ENCODE results near the gene ZNF451.

The ZNF451 gene

GRCh38 chr6:57147955-57148858, 58.2 kb downstream of the ZNF451 start:
- DNase-seq (ENCODE audit: low read depth in 2 of 2) = no peak

GRCh38 chr6:57158658-57159057, 68.7 kb downstream of the ZNF451 start:
- no peak for DNase-seq (ENCODE audit: low read depth in 2 of 2)

- no peak for DNase-seq (ENCODE audit: low read depth in 2 of 2)
These were observed 69.1 kb downstream of the ZNF451 start for GRCh38 chr6:57159127-57159526.

- no peak for DNase-seq (ENCODE audit: low read depth in 2 of 2)
These were observed 72.0 kb downstream of the ZNF451 start for GRCh38 chr6:57162028-57162427.

- DNase-seq (ENCODE audit: low read depth in 2 of 2) = no peak
These were observed 72.5 kb downstream of the ZNF451 start for GRCh38 chr6:57162516-57162915.

- no peak for DNase-seq (ENCODE audit: low read depth in 2 of 2)
These were observed 74.0 kb downstream of the ZNF451 start for GRCh38 chr6:57163956-57164355.

GRCh38 chr6:57165080-57165479, 75.1 kb downstream of the ZNF451 start:
- no peak for DNase-seq (ENCODE audit: low read depth in 2 of 2)

GRCh38 chr6:57172136-57173055, 82.4 kb downstream of the ZNF451 start, which contains the start of gene BAG2:
Gene BAG2 (plus strand): TSS chr6:57172326. CDS start chr6:57172698, 372 bp downstream.
- DNase-seq (ENCODE audit: low read depth in 2 of 2) = peak; percentile 87

- DNase-seq (ENCODE audit: low read depth in 2 of 2) = no peak
These were observed 83.3 kb downstream of the ZNF451 start for GRCh38 chr6:57173056-57173885.

GRCh38 chr6:57173886-57174510, 84.0 kb downstream of the ZNF451 start:
- no peak for DNase-seq (ENCODE audit: low read depth in 2 of 2)

GRCh38 chr6:57174511-57174907, 84.5 kb downstream of the ZNF451 start:
- DNase-seq (ENCODE audit: low read depth in 2 of 2) = no peak

- DNase-seq (ENCODE audit: low read depth in 2 of 2) = no peak
These were observed 87.7 kb downstream of the ZNF451 start for GRCh38 chr6:57177545-57178265.

GRCh38 chr6:57180596-57180995, 90.6 kb downstream of the ZNF451 start:
- no peak for DNase-seq (ENCODE audit: low read depth in 2 of 2)

GRCh38 chr6:57182017-57182432, 92.0 kb downstream of the ZNF451 start:
- no peak for DNase-seq (ENCODE audit: low read depth in 2 of 2)

GRCh38 chr6:57183336-57183735, 93.3 kb downstream of the ZNF451 start:
- DNase-seq (ENCODE audit: low read depth in 2 of 2) = no peak

- DNase-seq (ENCODE audit: low read depth in 2 of 2) = no peak
These were observed 100.2 kb downstream of the ZNF451 start for GRCh38 chr6:57190140-57190539.

- no peak for DNase-seq (ENCODE audit: low read depth in 2 of 2)
These were observed 103.2 kb downstream of the ZNF451 start for GRCh38 chr6:57193177-57193576.

GRCh38 chr6:57195457-57195856, 105.5 kb downstream of the ZNF451 start:
- no peak for DNase-seq (ENCODE audit: low read depth in 2 of 2)

- DNase-seq (ENCODE audit: low read depth in 2 of 2) = no peak
These were observed 109.1 kb downstream of the ZNF451 start for GRCh38 chr6:57198926-57199636.

GRCh38 chr6:57201718-57202117, 111.7 kb downstream of the ZNF451 start:
- no peak for DNase-seq (ENCODE audit: low read depth in 2 of 2)

Data from stimulated activated CD8-positive, alpha-beta memory T cell treated with anti-CD3 and anti-CD28 coated beads, Interleukin-7, amount 100 ng/mL, for 4 hours (primary cell).